Fibroblast of skin of right quadriceps (primary cell): Measurements from ENCODE around the gene ATP23.

ENCODE experiments used
- DNase-seq: peaks from one replicate; pipeline ENCODE4 v3.0.0-alpha.2; 2013

Gene ATP23

GRCh38 chr12:57984629-57985151 lies 43.3 kb downstream of the ATP23 start:
- no peak for DNase-seq

- DNase-seq = no peak
Observed at GRCh38 chr12:57985685-57986084, 44.3 kb downstream of the ATP23 start.

GRCh38 chr12:57989838-57990237 lies 48.5 kb downstream of the ATP23 start:
- no peak for DNase-seq

- no peak for DNase-seq
Observed at GRCh38 chr12:57990241-57990883, 49.0 kb downstream of the ATP23 start.

- no peak for DNase-seq
Observed at GRCh38 chr12:57992001-57992400, 50.6 kb downstream of the ATP23 start.

GRCh38 chr12:57993030-57993429 lies 51.7 kb downstream of the ATP23 start:
- DNase-seq = no peak

GRCh38 chr12:57993834-57994233 lies 52.5 kb downstream of the ATP23 start:
- DNase-seq = no peak

- no peak for DNase-seq
Observed at GRCh38 chr12:57996520-57996919, 55.2 kb downstream of the ATP23 start.

GRCh38 chr12:57998251-57998650 lies 56.9 kb downstream of the ATP23 start:
- no peak for DNase-seq

GRCh38 chr12:58000499-58000898 lies 59.1 kb downstream of the ATP23 start:
- no peak for DNase-seq

- no peak for DNase-seq
Observed at GRCh38 chr12:58007875-58008274, 66.5 kb downstream of the ATP23 start.

- DNase-seq = no peak
Observed at GRCh38 chr12:58008634-58009033, 67.3 kb downstream of the ATP23 start.
